ENCODE data around the gene USP20.

DNA sequence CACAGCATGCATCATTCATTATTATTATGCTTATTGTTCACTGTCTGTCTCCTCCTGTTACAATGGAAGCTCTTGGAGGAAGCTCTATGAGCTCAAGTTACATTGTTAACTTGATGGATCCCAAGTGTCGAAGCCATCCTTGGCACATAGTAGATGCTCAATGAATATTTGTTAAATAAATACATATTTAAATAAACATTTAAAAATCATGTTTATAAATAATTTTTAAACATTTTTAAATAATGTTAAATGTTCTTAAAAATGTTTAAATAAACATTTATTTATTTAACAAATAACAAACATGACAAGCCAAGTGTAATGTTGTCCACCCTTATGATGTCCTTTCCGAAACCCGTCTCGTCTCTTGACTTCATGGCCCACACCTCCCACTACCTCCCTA is 69.5 kb downstream of the USP20 start:
- TF ChIP-seq, protein P1, sequence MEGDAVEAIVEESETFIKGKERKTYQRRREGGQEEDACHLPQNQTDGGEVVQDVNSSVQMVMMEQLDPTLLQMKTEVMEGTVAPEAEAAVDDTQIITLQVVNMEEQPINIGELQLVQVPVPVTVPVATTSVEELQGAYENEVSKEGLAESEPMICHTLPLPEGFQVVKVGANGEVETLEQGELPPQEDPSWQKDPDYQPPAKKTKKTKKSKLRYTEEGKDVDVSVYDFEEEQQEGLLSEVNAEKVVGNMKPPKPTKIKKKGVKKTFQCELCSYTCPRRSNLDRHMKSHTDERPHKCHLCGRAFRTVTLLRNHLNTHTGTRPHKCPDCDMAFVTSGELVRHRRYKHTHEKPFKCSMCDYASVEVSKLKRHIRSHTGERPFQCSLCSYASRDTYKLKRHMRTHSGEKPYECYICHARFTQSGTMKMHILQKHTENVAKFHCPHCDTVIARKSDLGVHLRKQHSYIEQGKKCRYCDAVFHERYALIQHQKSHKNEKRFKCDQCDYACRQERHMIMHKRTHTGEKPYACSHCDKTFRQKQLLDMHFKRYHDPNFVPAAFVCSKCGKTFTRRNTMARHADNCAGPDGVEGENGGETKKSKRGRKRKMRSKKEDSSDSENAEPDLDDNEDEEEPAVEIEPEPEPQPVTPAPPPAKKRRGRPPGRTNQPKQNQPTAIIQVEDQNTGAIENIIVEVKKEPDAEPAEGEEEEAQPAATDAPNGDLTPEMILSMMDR (conservative IDR thresholded peaks at IDR 0.05), result no peak
- TF ChIP-seq ZFX (IDR thresholded peaks at IDR 0.05), result no peak

All from C4-2B (cell line).